Activated T-cell treated with anti-CD3 and anti-CD28 coated beads for 24 hours (primary cell): ENCODE data around the gene KDF1.
"Not testable (repeated sequence)": the region's sequence is repeated elsewhere in the genome, so short reads cannot be mapped to it uniquely, and the experiment has no call there.

Experiments used
- DNase-seq: peaks from one replicate; pipeline ENCODE4 v3.0.0-alpha.2; 2020; ENCODE audit warnings: low read depth

Gene KDF1

DNA sequence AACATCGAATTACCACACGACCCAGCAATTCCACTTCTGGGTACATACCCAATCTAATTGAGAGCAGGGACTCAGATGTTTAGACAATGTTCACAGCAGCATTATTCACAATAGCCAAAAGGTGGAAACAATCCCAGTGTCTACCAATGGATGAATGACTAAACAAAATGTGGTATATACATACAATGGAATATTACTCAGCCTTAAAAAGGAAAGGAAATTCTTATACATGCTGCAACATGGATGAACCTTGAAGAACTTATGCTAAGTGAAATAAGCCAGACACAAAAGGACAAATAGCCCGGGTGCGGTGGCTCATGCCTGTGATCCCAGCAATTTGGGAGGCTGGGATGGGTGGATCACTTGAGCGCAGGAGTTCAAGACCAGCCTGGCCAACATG, 6.9 kb downstream of the KDF1 start:
- DNase-seq = no peak

DNA sequence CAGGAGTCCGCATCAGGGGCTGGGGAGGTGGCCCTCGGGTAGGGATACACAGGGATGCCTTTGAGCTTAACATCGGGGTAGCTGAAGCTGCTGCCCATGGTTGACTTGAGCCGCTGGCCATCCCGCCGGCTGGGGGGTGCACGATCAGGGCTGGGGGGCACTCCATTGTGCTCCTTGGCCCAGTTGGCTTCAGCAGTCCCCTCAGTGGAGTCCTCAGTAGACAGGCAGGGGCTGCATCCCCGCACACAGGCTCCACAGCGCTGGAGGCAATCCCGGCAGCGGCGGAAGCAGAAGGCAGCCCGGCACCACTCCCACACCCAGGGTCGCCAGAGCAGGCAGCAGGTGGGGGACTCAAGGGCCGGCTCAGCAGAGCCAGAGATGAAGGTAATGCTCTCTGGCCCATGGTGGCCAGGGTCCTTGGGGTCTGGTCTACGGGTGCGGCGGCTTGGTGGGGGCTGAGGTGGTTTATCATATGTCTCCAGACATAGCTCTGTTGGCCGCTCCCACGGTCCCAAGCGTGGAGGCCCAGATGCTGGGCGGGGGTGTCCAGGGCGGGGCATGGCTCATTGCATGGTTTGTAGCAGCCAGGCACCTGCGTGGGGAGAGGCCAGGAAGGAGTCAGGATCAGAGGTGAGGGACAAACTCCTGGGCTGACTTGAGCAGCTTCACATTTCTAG, 8.3 kb downstream of the KDF1 start:
- no peak for DNase-seq

DNA sequence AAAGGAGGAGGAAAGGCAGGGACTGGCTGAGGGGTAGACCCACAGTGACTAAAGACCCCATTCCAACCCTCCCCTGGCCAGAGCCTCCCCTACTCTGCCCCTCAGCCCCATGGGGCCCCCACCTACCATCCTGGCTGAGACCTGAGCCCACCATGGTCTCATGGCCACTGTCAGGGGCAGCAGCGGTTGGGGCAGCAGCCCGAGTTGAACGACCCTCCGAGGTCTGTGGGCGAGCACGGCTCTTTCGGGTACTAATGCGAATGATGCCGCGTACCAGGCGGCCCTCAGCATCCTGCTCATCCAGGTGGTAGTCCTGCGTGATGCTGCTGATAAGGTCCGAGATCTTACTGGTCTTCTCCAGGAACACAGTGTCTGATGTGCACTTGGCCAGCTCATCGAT, 9.1 kb downstream of the KDF1 start:
- DNase-seq = no peak

DNA sequence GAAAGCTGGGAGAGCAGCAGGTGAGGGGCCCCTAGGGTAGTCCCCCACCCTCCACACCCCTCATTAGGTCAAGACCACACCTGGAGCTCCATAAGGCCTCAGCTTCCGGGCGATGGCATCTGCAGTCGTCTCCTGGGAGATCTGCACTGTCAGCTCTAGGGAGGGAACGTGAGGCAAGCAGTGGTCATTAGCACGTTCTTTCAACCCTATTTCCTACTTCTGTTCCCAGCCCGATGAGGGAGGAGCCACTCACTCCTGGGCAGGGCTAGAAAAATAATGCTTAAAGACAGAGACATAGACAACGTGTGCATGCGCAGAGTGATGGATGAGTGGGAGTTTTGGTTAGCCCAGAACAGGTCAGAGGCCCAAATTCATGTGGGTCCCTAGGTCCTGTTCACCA, 9.7 kb downstream of the KDF1 start:
- no peak for DNase-seq

DNA sequence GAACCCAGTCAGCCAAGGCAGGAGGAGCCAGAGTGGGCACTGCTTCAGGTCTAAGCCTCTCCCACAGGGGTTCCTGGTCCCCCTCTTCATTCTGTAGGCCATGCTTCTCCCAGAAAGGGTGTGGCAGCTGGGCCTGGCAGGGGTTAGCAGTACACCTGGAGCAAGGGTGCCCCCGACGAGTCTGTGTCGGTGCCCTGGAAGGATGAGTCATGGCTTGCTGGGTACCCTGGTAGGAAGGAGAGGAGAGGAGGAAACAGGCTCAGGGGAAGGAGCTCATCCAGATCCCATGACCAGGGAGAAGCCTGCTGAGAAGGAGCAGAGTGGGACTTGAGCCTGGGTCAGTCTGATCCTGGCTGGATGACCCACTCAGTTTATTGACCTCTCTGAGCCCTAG, 10.3 kb downstream of the KDF1 start:
- no peak for DNase-seq

DNA sequence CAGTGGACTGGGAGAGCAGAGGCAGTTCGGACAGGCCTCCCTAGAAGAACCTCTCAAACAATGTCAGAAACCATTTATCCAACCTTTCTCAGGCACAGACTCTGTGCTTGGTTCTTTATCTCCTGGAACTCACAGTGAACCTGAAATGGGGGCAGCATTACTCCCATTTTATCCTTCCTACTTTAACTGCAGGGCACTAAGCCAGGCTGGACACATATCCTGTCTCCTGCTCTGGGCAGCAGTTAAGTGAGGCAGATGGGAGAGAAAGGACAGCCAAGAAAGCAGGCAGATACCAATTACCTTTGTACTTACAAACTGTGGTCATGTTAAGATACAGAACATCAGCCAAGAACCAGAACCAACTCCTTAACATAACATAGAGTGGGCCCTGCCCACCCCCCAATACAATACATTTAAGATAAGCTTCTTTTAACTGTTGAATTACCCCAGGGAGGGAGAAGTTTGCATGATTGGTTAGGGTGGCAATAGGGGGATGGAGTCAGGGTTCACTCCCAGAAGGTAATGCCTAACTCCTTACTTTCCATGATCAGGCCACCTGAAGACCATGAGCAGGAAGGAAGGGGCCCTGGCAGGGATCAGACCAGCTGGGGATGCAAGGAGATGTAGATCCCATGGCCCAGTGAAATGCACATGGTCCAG, 10.9 kb downstream of the KDF1 start:
- no peak for DNase-seq

DNA sequence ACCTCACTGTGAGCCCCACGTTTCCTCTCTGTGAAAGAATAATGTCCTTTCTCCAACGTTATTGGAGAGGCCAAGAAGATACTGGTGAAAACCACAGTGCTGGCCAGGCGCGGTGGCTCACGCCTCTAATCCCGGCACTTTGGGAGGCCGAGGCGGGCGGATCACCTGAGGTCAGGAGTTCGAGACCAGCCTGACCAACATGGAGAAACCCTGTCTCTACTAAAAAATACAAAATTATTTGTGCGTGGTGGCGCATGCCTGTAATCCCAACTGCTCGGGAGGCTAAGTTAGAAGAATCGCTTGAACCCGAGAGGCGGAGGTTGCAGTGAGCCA, 11.6 kb downstream of the KDF1 start:
- DNase-seq = not testable (repeated sequence)

DNA sequence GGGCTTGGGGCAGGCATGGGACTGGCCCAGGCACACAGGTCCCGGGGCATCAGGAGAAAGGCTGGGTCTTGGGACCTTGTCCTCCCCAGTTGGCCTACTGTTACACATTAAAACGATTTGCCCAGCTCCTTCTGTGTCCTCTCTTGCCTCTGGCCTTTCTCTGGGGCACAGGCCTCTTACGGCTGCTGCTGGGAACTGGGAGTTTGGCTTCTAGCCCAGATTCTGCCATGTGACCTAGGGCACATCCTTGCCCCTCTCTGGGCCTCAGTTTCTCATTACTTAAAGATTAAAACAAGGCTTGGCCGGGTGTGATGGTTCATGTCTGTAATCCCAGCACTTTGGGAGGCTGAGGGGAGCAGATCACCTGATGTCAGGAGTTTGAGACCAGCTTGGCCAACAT, 14.0 kb downstream of the KDF1 start:
- no peak for DNase-seq

DNA sequence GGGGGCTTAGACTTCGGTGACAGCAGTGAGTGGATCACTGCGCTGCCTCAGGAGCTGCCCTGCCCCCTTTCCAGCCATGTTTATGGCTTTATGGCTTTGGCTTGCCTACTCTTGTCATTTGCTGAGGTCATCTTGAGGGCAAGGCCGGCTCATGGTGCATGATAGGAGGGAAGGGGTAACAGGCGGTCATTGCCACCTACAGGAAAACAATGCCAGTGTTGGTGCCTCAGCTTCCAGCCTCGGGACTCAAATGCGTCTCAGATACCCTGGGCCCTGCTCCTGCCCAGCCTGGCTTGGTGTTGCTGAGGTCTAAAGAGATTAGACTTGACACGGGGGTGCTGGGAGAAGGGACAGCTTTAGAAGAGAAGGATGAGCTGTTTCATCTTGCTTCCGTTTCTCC, 14.5 kb downstream of the KDF1 start:
- DNase-seq = no peak

DNA sequence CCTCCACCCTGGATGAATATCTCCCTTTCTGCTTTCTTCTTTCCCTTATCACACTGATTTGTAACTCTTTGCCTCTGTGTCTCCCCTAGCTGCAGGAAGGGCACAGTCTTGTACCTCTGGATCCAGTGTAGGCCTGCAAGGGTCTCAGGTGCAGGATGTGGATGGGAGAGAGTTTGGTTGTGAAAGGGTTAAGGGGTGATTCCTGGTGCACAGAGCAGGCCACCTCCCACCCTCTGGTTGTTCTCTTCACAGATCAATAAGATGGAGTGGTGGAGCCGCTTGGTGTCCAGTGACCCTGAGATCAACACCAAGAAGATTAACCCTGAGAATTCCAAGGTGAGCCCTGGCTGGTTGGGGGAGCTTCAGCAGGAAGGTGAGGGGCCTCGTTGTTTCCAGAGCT, 15.1 kb downstream of the KDF1 start:
- no peak for DNase-seq

DNA sequence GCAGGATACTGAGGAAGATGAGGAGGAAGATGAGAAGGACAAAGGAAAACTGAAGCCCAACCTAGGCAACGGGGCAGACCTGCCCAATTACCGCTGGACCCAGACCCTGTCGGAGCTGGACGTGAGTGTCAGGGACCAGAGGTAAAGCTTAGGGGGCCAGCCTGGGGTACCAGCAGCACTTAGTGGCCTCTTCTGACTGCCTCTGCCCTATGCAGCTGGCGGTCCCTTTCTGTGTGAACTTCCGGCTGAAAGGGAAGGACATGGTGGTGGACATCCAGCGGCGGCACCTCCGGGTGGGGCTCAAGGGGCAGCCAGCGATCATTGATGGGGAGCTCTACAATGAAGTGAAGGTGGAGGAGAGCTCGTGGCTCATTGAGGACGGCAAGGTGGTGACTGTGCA, 17.6 kb downstream of the KDF1 start:
- DNase-seq = no peak

DNA sequence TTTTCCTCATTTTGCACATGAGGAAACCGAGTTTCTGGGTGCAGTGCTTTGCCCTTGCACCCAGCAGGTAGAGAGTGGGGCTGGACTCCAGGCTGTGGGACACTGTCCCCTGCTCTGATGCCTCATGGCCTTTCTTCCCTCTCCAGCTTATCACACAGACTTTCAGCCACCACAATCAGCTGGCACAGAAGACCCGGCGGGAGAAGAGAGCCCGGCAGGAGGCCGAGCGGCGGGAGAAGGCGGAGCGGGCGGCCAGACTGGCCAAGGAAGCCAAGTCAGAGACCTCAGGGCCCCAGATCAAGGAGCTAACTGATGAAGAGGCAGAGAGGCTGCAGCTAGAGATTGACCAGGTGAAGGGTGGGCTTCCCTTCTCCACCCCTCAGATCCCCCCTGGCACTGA, 19.0 kb downstream of the KDF1 start:
- DNase-seq = no peak

DNA sequence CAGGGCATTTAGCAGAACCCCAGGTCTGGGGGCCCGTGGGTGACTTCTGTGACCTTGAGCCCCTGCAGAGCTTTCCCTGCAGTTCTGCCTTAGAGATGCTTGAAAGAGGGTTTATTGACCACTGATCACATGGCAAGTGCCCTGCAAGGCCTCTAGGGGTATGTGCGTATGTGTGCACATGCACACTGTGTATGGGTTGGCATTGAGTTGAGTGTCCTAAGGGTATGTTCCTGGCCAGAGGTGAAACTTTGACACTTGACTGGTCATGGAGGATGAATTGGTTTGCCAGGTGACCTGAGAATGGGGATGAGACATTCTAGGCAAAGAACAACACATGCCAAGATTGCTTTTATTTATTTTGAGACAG, 21.6 kb downstream of the KDF1 start:
- no peak for DNase-seq

DNA sequence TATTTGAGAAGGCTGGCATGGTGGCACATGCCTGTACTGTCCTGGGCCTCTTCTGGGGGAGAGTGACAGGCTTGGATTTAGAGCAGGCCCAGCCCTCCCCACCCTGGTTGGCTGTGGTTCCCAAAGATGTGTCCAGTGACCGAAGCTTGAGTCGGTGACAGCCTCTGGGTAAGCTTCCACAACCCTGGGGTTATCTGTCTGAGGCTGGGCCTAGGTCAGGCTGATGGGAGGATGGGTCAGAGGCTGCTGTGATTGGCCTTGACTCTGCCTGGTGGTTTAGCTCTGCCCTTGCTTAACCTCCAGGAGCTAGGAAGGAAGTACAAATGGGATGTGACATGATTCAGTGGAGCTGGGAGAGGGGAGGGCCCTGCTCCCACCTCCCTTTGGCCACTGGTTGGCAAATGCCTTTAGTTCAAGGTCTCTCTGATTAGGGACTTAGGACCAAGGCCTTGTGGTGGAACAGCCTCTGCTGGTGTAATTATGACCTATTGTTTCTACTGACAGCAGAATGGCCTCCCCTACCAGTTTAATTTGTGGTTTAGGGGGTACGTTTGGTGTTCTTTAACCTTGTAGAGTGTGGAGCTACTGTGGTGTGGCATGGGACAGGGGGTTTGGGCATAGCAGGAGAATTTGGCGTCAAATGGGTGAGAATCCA, 22.1 kb downstream of the KDF1 start:
- DNase-seq = no peak

DNA sequence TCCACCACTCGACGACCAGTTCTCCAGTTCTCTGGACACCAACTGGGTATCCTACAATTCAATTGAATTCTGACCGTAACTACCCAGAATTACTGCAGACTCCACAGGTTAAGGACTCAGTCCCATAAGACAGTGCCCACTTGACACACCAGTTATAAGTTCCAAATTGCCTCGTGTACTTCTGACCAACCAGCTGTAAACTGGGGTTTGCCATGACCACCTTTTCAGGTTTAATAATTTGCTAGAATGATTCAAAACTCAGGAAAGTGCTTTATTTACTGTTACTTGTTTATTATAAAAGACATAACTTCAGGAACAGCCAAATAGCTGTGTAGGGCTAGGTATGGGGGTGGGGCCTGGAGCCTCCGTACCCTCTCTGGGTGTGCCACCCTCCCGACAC, 23.4 kb downstream of the KDF1 start:
- DNase-seq = no peak

DNA sequence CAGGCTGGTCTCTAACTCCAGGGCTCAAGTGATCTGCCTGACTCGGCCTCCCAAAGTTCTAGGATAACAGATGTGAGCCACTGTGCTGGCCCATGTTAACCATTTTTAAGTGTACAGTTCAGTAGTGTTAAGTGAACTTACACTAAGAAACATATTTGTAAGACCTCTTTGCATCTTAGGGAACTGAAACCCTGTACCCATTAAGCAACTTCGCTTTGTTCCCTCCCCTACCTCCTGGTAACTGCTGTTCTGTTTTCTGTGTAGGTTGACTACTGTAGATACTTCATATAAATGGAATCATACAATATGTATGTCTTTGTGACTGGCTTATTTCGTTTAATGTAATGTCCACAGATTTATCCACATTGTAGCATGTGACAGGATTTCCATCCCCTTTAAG, 27.7 kb downstream of the KDF1 start:
- DNase-seq = no peak

DNA sequence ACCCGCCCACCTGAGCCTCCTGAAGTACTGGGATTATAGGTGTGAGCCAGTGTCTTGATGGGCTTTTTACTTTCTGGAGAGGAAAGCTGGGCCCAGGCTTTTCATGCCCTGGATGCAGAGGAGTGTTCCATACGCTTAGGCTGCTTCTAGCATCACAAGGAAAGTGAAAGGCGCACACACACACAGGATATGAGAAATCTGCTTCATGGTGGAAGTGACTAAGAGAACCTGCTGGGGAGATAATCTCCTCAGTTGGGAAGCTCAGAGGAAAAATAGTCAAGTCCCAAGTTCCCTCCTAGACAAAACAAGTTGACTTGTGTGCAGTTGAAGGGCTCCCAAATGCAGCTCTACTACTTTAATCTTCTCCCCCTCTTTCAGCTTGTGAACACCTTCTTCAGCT, 36.6 kb downstream of the KDF1 start:
- DNase-seq = no peak

DNA sequence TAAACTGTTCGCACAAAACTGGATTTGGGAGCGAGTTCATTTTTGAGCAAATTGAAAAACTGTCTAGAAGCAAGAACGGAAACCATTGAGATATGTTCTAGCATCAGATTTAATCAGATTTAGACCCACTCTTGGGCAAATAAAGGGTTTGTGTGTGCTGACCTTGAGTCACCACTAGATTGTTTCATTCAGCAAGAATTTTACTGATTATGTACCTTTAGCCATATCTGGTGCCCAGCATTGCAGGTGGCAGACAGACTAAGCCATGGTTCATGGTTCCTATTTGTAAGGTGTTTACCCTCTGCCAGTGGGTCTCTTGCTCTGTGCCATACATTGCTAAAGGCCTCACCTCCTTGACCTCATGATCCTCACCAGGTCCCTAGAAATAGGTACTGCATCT, 37.4 kb downstream of the KDF1 start:
- DNase-seq = no peak

DNA sequence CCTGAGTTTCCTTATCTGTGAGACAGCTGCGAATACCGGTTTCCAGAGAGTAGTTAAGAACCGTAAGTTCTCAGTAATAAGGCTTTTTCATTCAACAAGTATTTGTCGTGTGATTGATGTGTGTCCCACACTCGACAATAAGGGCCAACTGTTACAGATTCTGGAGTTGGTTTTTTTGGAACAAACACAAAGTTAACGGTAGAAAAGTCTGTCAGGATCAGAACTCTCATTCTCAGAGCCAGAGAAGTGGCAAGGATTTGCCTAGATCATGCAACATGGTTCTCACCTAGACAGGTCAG, 37.9 kb downstream of the KDF1 start:
- no peak for DNase-seq

DNA sequence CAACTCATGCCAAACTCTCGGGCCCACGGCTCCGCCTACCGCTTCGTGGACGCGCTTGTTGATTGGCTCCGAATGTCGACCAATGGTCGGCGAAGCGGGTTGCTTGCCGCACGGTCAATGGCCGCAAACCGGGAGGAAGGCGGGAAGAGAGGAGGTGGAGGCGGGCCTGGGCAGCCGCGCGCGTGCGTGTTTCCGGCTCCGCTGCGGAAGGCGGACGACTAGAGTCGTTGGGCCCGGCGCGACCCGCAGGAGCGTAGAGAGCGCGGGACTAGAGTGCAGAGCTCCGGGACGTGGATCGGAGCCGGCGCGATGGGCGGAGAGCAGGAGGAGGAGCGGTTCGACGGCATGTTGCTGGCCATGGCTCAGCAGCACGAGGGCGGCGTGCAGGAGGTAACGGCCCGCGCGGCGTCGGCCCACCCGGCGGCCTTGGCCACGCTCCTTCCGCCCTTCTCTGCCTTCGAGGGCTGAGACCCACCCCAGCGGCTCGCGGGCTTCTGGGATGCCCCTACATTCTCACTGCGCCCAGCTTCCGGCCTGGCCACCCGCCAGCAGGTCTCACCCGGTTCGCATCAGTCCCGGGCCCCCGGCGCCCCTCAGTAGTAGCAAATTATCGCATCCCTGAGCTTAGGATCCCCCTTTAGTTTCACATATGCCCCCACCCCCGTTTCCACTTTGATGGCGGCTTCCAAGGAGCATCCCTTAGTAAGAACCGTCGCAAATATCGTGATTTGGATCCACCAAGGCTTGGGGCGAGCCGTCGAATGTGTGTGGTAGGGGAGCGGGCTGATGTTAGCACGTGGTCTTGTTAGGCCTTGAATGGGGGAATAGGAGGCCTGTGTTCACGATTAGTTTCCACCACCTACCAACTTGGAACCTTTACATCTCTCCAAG, 38.5 kb downstream of the KDF1 start, which contains the start of gene NUDC:
Gene NUDC (plus strand): TSS at position 204 of the 891 bp plus-strand sequence. CDS start 106 bp downstream, at position 310.
- DNase-seq = peak; percentile 94

DNA sequence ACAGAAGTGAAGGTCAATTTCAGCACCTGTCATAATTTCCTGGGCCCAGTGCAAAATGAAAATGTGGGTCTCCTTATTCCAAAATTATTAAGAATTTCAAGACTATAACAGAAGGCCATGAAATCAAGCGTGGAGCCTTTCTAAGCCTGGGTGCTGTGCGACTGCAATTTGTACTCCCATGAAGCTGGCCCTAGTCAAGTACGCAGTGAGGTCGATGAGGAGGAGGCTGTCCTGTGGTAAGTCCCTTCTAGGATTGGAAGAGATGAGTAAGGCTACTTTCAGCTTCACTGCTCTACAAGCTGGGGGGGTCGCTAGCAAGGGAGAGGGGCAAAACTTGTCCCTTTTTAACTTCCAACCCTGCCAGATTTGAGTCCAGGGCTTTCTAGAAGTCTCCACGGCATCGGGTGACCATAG, 39.1 kb downstream of the KDF1 start:
- DNase-seq = no peak

DNA sequence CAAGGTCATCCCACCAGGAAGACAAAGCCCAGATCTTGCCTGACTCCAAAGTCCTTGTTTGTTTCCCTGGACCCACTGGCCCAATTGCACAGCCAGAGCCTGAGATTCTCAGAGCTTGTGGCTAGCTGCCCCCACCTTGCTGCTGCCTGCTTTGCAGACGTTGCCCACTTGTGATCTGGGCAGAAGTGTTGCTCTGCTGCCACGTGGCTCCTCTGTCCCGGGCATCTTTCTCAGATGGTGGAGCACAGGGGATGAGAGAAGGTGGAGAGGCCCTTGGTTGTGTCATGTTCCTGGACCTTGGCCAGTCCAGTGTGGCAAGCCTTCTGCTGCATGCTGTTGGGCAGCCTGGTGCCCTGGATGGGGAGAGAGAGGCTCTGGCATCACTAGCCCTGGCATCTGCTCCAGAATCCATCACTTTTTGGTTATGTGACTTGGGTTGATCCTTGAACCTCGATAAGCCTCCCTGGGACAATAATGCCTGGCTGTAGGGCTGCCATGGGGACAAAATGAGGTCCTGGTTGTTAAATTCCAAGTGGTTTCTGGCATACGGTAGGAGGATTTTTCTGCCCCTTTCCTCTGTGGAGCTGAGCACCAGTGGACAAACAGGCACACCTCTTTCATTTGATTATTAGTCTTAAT, 44.9 kb downstream of the KDF1 start:
- DNase-seq = no peak
